Fibroblast of gingiva (primary cell): ENCODE data around the gene NLGN1.
A peak's percentile ranks its signal among the peaks of the same experiment; 100 is the strongest.

ENCODE experiments used
- DNase-seq: peaks from one replicate; pipeline ENCODE4 v3.0.0-alpha.2; 2011; ENCODE audit warnings: low read depth

The NLGN1 gene

GRCh38 chr3:173986861-173987410 is 589.4 kb downstream of the NLGN1 start:
- DNase-seq = no peak

GRCh38 chr3:173988909-173989308 is 591.4 kb downstream of the NLGN1 start:
- no peak for DNase-seq

GRCh38 chr3:173992416-173992815 is 594.9 kb downstream of the NLGN1 start:
- no peak for DNase-seq

GRCh38 chr3:173993299-173993698 is 595.8 kb downstream of the NLGN1 start:
- DNase-seq = peak; percentile 75

- no peak for DNase-seq
Measured at GRCh38 chr3:174000675-174001074, 603.1 kb downstream of the NLGN1 start.

- no peak for DNase-seq
Measured at GRCh38 chr3:174002543-174002942, 605.0 kb downstream of the NLGN1 start.

- DNase-seq = no peak
Measured at GRCh38 chr3:174010907-174011306, 613.4 kb downstream of the NLGN1 start.

- DNase-seq = peak; percentile 44
Measured at GRCh38 chr3:174016186-174016585, 618.6 kb downstream of the NLGN1 start.

GRCh38 chr3:174020156-174020555 is 622.6 kb downstream of the NLGN1 start:
- no peak for DNase-seq

GRCh38 chr3:174023421-174023820 is 625.9 kb downstream of the NLGN1 start:
- no peak for DNase-seq

GRCh38 chr3:174028673-174029072 is 631.1 kb downstream of the NLGN1 start:
- DNase-seq = no peak

- DNase-seq = no peak
Measured at GRCh38 chr3:174035328-174035886, 637.9 kb downstream of the NLGN1 start.

GRCh38 chr3:174046311-174046710 is 648.8 kb downstream of the NLGN1 start:
- no peak for DNase-seq

GRCh38 chr3:174049472-174049871 is 651.9 kb downstream of the NLGN1 start:
- no peak for DNase-seq

GRCh38 chr3:174051191-174051590 is 653.6 kb downstream of the NLGN1 start:
- no peak for DNase-seq

GRCh38 chr3:174058804-174059203 is 661.3 kb downstream of the NLGN1 start:
- no peak for DNase-seq

- DNase-seq = no peak
Measured at GRCh38 chr3:174060431-174060830, 662.9 kb downstream of the NLGN1 start.

GRCh38 chr3:174061162-174061561 is 663.6 kb downstream of the NLGN1 start:
- DNase-seq = no peak

GRCh38 chr3:174061731-174062130 is 664.2 kb downstream of the NLGN1 start:
- no peak for DNase-seq

- no peak for DNase-seq
Measured at GRCh38 chr3:174062923-174063322, 665.4 kb downstream of the NLGN1 start.

GRCh38 chr3:174068035-174068434 is 670.5 kb downstream of the NLGN1 start:
- no peak for DNase-seq

GRCh38 chr3:174072675-174073074 is 675.1 kb downstream of the NLGN1 start:
- DNase-seq = no peak

- DNase-seq = no peak
Measured at GRCh38 chr3:174083706-174084105, 686.2 kb downstream of the NLGN1 start.

- DNase-seq = no peak
Measured at GRCh38 chr3:174089592-174089991, 692.0 kb downstream of the NLGN1 start.
